Nephron (organoid): Measurements from ENCODE around the gene XPR1.

ENCODE experiments used
- H3K27ac Mint-ChIP-seq, 3 experiments: 2 replicates each; pipeline ENCODE4 v1.8.0; 2020; ENCODE audit warnings: mixed read lengths in 3 of 3, mild to moderate bottlenecking in 2 of 3, moderate library complexity in 1 of 3
- H3K27me3 Mint-ChIP-seq: 2 replicates; pipeline ENCODE4 v1.8.0; 2021; ENCODE audit warnings: low read depth, mild to moderate bottlenecking, moderate library complexity, mixed read lengths
- H3K36me3 Mint-ChIP-seq: 2 replicates; pipeline ENCODE4 v1.8.0; 2020; ENCODE audit warnings: low read depth, mixed read lengths
- H3K4me1 Mint-ChIP-seq: 2 replicates; pipeline ENCODE4 v1.8.0; 2020; ENCODE audit warnings: mixed read lengths
- H3K4me3 Mint-ChIP-seq, 3 experiments: 2 replicates each; pipeline ENCODE4 v1.8.0; 2020; ENCODE audit warnings: mild to moderate bottlenecking in 3 of 3, mixed read lengths in 3 of 3, moderate library complexity in 2 of 3
- H3K9me3 Mint-ChIP-seq: 2 replicates; pipeline ENCODE4 v1.8.0; 2020; ENCODE audit warnings: mixed read lengths
- TF ChIP-seq, protein P1 (sequence below), 3 experiments: fragments of 200-600 bp; sonication (generic); IDR thresholded peaks; one replicate each; pipeline ENCODE4 v1.5.0; 2021; ENCODE audit warnings: antibody characterized with exemption in 3 of 3; ENCODE audit not compliant: unreplicated experiment in 3 of 3

The XPR1 gene

DNA sequence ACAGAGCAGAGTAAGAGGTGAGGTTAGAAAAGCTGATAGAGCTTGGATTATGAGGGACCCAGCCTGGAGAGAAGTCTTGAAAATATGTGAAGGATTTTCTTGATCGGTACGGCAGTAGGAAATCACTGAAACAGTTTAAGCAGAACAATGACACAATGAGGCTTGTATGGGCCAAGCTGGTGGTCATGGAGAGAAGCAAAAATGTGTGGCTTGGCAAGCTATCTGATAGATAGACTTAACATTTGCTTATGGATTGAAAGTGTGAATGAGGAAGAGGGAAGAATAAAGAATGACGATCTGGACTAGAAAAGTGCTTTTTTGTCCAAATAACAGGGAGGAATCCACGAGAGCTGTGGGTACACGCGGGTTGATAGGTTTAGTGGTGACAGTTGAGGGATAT lies 15.4 kb upstream of the XPR1 start:
- Mint-ChIP-seq H3K4me3 (no peak overlapping the region), H3K4me1 (peaks cover 2% of the 10 kb centered on the region), H3K27ac (no peak overlapping the region), H3K9me3 (no peaks in the 10 kb centered on the region), H3K36me3 (no peaks in the 10 kb centered on the region), H3K27me3 (no peaks in the 10 kb centered on the region)
- TF ChIP-seq, protein P1, sequence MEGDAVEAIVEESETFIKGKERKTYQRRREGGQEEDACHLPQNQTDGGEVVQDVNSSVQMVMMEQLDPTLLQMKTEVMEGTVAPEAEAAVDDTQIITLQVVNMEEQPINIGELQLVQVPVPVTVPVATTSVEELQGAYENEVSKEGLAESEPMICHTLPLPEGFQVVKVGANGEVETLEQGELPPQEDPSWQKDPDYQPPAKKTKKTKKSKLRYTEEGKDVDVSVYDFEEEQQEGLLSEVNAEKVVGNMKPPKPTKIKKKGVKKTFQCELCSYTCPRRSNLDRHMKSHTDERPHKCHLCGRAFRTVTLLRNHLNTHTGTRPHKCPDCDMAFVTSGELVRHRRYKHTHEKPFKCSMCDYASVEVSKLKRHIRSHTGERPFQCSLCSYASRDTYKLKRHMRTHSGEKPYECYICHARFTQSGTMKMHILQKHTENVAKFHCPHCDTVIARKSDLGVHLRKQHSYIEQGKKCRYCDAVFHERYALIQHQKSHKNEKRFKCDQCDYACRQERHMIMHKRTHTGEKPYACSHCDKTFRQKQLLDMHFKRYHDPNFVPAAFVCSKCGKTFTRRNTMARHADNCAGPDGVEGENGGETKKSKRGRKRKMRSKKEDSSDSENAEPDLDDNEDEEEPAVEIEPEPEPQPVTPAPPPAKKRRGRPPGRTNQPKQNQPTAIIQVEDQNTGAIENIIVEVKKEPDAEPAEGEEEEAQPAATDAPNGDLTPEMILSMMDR (IDR thresholded peaks at IDR 0.05; ENCODE audit: unreplicated experiment in 3 of 3) = no peak

DNA sequence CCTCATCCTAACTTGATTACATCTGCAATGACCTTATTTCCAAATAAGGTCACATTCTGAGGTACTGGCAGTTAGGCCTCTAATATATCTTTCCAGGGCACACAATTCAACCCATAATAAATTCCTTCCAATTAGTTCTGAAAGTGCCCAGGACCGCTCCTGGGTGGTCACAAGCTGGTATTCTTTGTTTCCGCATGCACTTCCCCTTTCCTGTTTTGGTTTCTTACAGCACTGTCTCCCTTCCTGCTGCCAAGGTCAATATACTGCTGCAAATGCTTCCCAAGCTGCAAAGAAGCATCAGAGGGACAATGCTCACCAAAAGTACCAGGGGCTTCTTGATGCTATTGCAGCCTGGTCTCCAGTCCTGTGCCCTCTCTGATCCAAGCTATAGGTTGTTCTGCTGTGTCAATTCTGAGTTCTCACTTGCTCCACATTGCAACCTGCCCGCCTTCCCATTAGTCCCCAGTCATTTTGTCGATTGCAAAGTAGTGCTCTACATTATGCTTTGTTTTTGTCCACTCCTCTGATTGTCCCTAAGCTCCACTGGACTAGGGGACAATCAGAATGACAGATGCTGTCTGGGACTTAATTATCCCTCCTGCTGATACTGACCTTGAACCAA lies 13.9 kb upstream of the XPR1 start:
- H3K4me3 Mint-ChIP-seq = no peak overlapping the region
- H3K27ac Mint-ChIP-seq = no peak overlapping the region
- H3K4me1 Mint-ChIP-seq = no peaks in the 10 kb centered on the region
- TF ChIP-seq, protein P1 (IDR thresholded peaks at IDR 0.05; ENCODE audit: unreplicated experiment in 3 of 3) = no peak
- H3K36me3 Mint-ChIP-seq = no peaks in the 10 kb centered on the region
- H3K27me3 Mint-ChIP-seq = no peaks in the 10 kb centered on the region
- H3K9me3 Mint-ChIP-seq = no peaks in the 10 kb centered on the region

DNA sequence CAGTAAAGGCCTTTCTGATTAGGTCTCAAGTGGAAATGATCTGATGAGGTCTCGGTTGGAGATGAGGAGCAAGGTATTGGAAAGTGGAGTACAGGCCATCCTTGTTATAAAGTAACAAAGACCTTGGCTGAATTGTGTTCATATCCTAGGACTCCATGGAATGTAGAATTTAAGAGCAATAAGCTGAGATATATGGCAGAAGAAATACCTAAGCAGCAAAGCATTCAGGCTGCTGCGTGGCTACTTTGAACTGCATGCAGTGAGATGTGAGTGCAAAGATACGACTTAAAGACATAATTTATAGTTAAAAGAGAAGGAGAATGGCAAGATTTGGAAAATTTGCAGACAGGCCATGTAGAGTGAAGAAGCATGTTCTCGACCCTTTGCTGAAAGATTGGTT lies 11.2 kb upstream of the XPR1 start:
- Mint-ChIP-seq H3K9me3 (no peaks in the 10 kb centered on the region), H3K27ac (no peak overlapping the region)

DNA sequence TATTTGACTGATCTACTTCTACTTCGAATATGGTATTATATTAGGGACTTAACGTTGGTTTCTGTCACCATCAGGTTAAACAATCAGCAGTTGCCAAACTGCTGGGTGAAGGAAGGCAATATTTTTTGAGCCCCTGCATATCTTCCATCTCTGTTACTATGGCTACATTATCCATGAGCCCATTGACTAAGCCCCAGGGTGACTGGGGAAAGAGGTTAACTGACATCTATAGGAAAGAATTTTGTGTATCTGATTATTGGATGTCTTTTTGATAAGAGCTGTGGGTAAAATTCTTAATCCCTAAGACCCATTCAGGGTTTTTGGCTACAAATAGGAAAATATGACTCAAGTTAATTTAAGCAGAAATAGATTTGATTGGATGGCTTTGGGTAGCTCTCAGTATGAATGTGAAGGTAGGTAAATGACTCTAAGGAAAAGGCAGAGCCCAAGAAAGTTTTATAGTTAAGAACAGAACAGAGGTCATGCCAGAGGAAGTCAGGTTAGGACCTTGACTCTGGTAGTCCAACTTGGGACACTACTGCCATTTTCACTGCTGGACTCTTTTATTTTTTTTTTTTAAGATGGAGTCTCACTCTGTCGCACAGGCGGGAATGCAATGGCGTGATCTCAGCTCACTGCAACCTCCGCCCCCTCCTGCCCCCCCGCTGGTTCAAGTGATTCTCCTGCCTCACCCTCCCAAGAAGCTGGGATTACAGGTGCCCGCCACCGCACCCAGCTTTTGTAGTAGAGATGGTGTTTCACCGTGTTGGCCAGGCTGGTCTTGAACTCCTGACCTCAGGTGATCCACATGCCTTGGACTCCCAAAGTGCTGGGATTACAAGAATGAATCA lies 8.9 kb upstream of the XPR1 start:
- no peaks in the 10 kb centered on the region for H3K27me3 Mint-ChIP-seq
- TF ChIP-seq, protein P1 (IDR thresholded peaks at IDR 0.05; ENCODE audit: unreplicated experiment in 3 of 3) = no peak

More for the DNA sequence above, 11.2 kb upstream of the XPR1 start:
- Mint-ChIP-seq H3K4me3 (no peak overlapping the region), H3K27me3 (no peaks in the 10 kb centered on the region), H3K4me1 (no peaks in the 10 kb centered on the region), H3K36me3 (no peaks in the 10 kb centered on the region)
- TF ChIP-seq, protein P1 (IDR thresholded peaks at IDR 0.05; ENCODE audit: unreplicated experiment in 3 of 3) = no peak

DNA sequence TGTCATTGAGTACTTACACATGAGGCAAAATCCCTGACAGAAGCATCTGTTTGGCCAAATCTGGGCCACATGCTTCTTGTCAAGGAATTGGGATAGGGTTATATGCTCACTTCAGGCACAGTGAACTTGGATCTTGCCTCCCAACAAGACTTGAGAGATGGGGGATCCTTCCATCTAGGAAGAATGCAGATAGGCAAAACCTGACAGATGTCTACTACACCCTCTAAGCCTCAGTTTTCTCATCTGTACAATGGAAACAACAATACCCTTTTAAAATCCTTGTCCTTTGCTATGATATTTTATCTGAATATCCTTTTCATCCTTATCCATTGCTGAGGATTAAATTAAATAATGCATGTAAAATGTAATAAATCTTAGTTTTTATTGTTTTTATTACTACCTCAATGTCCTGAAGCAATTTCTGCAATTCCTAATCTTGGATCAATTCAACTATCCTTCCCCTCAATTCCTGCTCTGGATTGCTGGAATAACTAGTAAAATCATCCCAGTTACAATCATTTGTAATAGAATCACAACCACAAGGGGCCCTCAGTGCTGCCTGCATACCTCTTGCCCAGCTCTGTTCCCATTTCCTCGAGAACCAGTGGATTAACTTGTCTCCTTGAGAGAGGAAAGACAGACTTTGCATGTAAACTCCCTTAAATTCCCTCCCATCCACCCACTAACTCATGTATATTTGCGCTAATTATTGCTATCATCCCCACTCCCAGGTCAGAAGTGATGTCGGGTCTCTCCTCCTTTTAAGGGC lies 8.1 kb upstream of the XPR1 start:
- no peaks in the 10 kb centered on the region for H3K9me3 Mint-ChIP-seq
- no peaks in the 10 kb centered on the region for H3K4me1 Mint-ChIP-seq
- H3K27ac Mint-ChIP-seq = peak overlapping the region in 1 of 3 experiments; percentile 34
- no peak overlapping the region for H3K4me3 Mint-ChIP-seq
- TF ChIP-seq, protein P1 (IDR thresholded peaks at IDR 0.05; ENCODE audit: unreplicated experiment in 3 of 3) = peak; percentile 28 to 41 (median 30)
- H3K36me3 Mint-ChIP-seq = no peaks in the 10 kb centered on the region
- no peaks in the 10 kb centered on the region for H3K27me3 Mint-ChIP-seq

More for the DNA sequence above, 8.9 kb upstream of the XPR1 start:
- no peak overlapping the region for H3K4me3 Mint-ChIP-seq
- no peaks in the 10 kb centered on the region for H3K4me1 Mint-ChIP-seq
- H3K36me3 Mint-ChIP-seq = no peaks in the 10 kb centered on the region
- H3K9me3 Mint-ChIP-seq = no peaks in the 10 kb centered on the region
- no peak overlapping the region for H3K27ac Mint-ChIP-seq
